Stimulated activated CD4-positive, alpha-beta T cell treated with anti-CD3 and anti-CD28 coated beads, Interleukin-12 subunit alpha, Interleukin-12 subunit beta, amount 100 ng/mL, for 48 hours (primary cell): Measurements from ENCODE around the gene ZBTB40.

Experiments
- DNase-seq, 3 donors: peaks; one replicate each; pipeline ENCODE4 v3.0.0-alpha.2; 2020; ENCODE audit warnings: low read depth in 2 of 3, low spot score in 1 of 3

ZBTB40 gene

DNA sequence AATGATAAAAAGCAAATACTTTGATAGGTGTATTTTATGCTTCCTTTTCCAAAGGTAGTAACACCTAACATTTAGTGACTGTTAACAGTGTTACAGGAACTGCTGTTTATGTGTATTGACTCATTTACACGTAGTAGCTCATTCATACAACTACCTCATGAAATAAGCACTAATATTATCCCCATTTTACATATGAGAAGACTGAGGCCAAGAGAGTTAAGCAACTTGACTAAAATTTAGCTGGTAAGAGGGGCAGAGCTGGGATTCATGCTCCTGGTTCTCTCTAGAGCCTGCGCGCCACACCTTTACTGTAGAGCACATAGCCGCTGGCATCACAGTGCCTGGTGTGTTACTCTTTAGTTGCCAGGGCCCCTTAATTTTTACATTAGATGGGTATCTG lies 11.3 kb downstream of the ZBTB40 start:
- DNase-seq: no peak

DNA sequence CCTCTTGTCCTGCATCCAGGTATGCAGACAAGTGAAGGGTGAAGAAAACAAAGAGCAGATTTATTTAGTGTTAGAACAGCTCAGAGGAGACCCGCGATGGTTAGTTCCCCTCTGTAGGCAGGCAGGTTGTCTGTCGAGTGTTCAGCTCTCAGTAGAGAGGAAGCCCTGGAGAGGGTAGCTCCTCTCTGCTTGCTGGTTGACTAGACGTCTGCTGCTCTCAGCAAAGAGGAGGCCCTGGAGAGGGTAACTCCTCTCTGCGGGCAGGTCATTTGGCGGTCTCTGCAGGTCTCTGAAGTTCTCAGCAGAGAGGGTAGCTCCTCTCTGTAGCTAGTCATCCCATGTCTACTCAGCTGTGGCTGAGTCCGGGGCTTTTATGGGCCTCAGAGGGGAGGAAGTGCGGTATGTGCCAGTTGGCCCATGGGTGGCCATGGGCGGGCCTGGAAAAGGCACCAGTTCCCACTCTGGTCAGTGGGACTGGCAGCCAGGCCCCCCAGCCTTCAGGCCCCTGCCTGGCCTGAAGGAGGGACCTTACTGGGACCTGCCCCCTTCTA lies 13.4 kb downstream of the ZBTB40 start:
- no peak for DNase-seq

DNA sequence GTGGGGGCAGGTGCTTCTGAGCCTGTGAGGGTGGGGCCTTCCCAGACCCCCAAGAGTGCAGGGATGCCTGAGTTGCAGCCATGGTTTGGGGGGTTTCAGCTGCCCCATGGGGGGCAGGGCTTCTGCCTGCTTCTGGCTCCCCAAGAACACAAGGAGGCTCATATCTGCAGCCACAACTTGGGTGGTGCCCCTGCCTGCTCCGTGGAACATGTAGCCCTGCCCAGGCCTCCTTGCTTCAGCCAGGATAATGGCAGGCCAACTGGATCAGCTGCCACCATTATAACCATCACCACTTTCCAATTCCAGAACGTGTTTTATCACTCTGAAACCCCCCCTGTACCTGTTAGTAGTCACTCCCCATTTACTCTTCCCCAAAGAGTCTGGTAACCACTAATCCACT lies 14.0 kb downstream of the ZBTB40 start:
- DNase-seq: no peak

DNA sequence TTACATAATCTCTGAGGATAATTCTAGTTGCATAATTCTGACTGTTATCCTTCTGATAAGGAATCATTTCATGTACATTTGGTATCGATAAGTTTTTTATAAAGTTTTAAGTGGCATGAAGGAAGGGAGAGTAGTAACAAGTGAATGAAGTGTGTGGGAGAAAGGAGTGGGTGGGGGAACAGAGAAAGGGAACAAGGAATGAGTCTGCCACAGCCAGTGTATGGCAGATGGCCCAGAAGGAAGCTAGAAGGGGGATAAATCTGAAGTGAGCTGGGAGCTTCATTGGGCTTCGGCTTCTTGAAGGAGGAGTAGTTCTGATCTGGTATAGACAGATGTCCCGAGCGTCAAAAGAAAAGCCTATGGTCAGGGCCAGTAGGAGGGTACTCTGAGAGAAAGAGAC lies 18.6 kb downstream of the ZBTB40 start:
- DNase-seq: no peak

DNA sequence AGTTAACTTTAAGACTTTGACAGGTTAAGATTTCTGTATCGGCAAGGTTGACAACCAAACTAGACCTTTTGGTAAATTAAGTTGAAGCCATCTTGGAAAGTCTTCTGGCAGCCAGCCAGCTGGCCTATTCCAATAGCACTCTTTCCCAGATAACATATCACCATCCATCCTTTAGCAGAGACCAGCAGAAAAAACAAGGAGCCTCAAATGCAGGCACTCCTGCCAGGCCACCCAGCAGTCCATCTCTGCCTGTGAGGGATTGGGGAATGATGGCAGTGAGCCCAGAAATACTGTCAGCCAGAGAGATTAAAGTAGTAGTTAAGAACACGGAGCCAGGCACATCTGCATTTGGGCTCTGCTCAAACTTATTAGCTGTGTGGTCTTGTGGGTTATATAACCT lies 19.4 kb downstream of the ZBTB40 start:
- no peak for DNase-seq

DNA sequence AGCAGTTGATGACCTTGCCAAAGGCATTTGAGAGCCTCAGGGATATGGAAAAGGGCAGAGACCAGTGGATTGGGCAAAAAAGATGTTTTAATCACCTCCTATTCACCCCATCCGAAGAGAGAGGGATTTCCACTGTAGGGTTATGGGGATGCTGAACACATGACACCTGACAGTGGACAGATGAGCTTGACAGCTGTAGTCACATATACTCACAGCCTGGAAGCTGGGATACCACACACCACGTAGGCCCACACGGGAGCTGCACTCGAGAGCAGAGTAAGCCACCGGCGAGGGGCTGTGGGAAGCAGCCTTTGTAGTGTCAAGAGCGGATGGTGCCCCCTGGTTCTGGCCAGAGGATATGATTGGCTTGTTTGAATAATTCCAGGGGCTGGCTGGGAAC lies 20.0 kb downstream of the ZBTB40 start:
- DNase-seq: no peak

DNA sequence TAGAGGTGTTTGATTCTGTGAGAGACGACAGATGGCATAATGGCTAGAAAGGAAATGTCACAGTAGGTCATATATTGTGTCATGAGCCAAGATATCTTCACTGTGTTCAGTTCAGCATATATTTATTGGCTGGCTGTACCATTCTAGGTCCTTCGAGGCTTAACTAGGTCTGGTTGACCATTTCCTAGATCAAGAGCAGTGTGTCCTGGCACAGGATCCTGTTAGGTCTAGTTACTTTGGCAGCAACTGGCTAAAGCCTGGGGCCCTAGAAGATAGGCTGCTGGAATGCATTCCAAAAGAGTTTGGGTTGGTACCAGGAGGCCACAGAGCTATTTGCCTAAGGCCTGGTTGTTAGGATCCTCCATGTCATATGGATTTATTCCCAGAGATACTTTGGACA lies 20.9 kb downstream of the ZBTB40 start:
- no peak for DNase-seq

DNA sequence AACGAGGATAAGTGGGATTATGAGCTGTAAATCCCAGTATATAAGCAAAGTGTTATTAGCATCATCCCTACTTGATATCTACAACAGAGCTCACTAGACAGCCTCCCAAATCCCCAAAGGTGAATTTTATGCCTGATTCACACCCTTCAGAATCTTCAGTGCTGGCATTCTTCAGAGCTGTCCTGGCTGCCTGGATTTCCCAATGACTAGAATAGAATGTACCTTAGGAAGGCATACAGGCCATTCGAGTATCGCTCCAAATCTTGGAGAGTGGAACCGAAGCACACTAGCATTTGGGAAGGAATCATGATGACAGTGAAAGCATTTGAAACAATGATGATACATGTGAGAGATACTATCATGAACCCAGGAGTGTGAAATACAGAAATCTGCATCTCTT lies 22.3 kb downstream of the ZBTB40 start:
- no peak for DNase-seq

DNA sequence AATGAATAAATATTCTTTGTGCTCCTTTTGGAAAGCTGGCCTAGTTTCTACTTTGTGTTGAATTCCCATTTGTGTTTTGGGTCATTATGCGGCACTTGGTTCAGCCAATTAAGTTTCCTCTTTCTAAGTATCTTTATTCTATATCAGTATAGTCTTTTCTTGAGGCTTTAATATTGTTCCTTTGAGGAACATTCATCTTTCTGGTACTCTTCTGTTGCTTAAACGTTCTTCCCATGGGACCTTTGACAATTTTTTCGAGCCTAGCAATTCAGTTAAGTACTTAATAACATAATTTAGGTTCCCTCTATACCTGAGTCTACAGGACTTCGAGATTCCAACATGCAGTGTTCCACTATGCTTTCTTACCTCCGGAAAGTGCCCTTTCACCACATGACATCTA lies 24.9 kb downstream of the ZBTB40 start:
- no peak for DNase-seq

DNA sequence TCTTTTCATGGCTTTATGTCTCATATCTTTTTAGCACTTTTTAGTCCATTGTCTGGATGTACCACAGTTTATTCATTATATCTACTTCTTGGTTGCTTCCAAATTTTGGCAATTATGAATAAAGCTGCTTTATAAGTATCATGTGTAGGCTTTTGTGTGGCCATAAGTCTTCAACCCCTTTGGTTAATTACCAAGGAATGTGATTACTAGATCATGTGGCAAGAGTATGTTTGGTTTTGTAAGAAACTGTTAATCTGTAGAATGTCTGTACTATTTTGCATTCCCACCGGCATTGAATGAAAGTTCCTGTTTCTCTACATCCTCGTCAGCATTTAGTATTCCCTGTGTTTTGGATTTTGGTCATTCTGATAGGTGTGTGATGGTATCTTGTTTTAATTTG lies 31.5 kb downstream of the ZBTB40 start:
- no peak for DNase-seq

DNA sequence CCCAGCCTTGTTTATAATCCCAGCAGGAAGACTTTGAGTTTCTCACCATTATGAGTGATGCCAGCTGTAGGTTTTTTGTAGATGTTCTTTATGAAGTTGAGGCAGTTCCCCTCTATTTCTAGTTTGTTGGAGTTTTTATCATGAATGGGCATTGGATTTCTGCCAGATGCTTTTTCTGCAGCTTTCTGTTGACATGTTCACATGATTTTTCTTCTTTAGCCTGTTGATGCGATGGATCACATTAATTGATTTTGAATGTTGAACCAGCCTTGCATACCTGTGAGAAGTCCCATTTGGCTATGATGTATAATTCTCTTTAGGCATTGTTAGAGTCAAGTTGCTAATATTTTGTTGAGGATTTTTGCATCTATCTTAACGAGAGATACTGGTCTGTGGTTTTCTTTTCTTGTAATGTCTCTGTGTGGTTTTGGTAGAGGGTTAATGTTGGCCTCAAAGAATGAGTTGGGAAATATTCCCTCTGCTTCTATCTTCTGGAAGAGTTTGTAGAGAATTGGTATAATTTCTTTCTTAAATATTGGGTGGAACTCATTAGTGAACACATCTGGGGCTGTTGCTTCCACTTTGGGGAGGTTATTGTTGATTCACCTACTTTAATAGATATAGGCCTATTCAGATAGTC lies 33.2 kb downstream of the ZBTB40 start:
- no peak for DNase-seq

DNA sequence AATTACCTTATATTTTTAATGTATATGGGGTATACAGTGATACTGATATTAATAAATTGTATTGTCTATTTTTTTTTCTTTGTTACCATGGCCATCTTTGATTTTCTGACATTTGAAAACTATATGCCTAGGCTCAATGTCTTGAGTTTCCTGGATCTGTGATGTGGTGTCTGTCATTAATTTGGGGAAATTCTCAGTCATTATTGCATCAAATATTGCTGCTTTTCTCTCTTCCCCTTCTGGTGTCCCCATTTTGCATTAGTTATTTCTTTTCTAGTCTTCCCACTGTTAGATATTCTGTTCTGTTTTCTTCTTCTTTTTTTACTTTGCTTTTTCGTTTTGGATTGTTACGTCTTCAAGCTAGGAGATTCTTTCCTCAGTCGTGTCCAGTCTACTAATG lies 33.8 kb downstream of the ZBTB40 start:
- DNase-seq: no peak

DNA sequence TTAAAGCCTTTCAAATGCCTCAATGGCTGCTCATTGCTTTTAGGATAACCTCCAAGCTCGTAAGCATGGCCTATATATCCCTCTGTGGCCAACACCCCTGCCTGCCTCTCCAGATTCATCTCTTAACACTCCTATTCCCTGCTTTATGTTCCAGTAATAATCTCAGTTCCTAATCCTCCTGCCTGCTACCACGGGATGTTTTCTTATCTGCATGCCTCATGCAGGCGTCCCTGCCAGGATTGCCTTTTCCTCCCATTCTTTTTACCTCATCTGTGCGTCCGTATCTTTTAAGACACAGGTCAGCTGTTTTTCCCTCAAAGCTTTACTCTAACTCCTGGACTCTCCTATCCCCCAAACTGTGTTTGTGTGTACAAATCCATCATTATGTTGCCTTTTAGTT lies 36.1 kb downstream of the ZBTB40 start:
- DNase-seq: no peak

DNA sequence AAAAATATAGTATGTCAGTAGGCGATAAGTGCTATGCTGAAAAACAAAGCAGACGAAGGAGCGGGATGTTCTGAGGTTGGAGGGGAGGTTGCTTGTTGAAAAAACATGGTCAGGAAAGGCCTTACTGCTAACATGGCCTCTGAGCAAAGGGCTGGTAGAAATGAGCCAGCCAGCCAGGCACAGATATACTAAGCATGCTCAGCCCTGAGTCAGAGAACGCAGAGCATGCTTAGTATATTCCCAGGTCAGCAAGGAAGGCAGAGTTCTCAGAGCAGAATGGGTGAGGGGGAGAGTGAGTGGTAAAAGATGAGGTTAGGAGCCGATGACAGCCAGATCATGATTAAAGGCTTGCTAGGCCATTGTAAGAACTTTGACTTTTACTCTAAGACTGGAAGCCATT lies 36.7 kb downstream of the ZBTB40 start:
- no peak for DNase-seq

DNA sequence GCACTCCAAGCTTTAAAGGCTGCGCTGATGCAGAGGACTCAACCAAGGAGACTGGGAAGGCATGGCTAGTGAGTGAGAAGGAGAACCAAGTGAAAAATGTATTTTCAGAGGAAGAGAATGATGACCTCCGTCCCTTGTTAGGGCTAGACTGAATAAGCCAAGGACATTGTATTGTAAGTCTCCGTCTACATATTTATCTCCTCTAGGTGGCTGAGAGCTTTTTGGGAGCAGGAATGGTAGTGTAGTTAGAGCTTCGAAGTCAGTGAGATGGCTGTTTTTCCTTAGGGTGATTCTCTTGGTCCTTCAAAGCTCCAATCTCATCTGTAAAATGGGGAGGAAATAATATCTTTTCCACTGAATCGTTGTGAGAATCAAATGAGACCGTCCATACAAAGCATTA lies 37.6 kb downstream of the ZBTB40 start:
- no peak for DNase-seq

DNA sequence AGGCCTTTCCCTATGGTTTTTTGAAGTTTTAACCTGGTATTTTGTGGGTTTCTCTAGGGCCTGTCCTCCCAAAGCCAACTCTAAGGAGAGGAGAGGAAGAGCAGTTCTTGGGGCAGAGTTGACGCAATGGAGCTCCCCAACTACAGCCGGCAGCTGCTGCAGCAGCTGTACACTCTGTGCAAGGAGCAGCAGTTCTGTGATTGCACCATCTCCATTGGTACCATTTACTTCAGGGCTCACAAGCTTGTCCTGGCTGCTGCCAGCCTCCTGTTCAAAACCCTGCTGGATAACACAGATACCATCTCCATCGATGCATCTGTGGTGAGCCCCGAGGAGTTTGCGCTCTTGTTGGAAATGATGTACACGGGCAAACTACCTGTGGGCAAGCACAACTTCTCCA lies 38.2 kb downstream of the ZBTB40 start:
- no peak for DNase-seq

DNA sequence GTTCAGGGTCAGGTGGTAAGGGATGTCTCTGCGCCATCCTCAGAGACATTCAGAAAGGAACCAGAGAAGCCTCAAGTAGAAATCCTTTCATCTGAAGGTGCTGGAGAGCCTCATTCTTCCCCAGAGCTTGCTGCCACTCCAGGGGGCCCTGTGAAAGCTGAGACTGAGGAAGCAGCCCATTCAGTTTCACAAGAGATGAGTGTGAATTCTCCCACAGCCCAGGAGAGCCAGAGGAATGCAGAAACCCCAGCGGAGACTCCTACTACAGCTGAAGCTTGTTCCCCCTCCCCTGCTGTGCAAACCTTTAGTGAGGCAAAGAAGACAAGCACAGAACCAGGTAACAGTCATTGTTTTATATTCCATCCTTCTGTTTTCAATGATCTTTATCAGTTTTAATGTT lies 38.7 kb downstream of the ZBTB40 start:
- no peak for DNase-seq

DNA sequence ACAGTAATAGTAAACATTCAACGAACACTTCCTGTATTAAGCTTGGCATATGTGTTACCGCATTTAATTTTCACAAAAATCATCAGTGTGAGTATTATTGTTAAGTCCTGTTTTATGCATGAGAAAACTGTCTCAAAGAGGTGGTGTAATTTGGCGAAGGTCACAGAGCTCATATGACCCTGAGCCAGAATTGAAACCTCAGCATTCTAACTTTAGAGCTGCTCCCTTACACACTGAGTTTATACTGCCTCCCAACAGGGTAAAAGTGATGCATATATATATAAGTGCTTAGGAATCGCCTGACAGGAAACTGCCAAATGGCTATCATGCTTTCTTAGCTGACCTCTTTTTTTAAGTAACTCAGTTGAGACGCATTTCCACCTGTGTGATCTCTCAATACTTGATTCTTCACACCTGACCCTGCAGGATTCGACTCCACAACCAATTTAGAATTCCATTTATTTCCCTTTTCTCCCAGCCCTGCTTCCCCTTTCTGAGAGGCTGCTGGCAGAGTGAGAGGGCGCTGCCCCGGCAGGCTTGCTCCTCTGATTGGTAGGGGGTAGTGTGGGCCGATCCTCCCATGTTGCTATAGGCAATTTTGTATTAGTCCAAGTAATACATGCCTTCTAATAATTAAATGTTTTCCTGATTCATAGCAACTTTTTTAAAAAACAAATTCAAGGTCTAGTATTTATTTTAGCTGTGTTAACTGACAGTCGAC lies 40.5 kb downstream of the ZBTB40 start:
- DNase-seq: no peak

DNA sequence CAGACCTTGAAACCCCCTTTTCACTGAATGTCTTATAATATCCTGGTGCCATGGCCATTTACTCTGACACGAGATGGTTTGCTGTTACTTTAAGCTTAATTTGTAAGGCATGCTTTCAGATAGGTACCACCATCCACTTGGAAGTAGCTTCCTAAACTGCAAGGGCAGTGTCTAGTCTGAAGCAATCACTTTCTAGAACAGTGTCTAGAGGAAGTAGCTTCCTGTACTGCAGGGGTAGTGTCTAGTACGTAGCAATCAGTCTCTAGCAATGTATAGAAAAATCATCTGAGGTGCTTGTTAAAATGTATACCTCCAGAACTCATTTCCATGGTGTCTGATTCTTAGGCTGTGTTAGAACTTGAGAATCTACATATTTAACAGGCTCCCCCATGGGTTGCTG lies 42.5 kb downstream of the ZBTB40 start:
- DNase-seq: no peak

DNA sequence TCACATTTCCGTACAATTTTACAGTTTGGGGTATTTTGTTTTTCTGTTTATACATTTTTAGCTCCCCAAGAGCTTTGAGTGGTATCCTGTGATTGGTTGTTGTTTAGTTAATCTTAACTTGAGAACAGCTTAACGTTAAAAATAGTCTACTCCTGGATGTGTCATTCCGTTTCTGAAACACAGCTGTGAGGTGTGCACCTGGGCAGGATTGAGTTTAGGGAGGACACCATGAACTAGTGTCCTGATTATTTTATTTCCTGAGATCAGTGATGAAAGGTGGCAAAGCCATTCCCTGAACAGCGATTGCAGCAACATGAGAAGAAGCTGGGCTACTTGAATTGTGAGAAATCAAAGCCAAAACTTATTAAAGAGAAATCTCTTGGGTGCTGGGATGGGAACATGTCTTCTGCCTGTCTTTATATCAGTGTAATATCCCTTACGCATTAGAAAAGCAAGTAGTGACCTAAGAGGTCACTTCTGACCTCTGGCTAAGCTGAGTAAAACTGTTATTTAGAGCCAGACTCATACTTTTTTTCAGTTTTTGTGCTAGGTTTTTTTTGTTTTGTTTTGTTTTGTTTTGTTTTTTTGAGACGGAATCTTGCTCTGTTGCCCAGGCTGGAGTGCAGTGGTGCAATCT lies 43.4 kb downstream of the ZBTB40 start:
- DNase-seq: no peak

DNA sequence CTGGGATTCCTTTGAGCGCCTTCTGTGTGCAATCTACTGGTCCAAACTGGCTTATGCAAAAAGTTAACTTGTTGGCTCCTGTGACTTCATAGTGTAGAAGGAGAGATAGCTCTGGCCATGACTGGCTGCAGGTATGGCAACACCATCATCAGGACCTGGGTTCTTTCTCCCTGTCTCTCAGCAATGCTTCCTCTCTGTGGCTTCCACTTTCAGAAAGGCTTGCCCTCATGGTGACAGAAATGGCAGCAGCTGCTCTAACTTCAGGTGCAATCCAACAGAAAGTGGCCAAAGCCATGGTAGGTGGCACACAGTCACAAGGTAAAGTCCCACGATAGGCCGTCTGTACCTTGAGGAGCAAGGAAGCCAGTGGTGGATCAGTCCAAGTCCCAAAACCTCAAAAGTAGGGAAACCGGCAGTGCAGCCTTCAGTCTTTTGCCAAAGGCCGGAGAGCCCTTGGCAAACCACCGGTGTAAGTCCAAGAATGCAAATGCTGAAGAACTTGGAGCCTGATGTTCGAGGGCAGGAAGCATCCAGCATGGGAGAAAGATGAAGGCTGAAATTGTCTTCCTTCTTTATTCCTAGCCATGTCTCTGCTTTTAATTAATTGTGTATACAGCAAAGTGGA lies 45.0 kb downstream of the ZBTB40 start:
- DNase-seq: no peak

DNA sequence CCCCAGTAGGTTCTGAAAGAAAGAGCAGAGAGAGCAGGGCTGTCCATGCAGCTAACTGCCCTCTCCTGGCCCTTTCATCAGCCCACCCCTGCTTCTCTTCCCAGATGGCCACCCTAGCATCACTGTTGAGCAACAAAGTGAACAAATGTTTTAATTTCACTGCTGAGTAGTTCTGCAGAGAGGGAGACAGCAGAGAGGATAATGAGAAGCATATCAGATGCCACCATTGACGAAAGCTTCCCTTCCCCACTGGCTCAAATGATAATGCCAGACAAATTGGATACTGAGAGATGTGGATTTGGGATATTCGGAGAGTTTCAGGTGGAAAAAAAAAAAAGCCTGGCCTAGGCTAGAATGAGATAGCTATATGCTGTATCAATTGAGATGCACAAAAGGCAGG lies 46.8 kb downstream of the ZBTB40 start:
- no peak for DNase-seq
